ENCODE measurements around the gene NFIC.
A peak's percentile ranks its signal among the peaks of the same experiment; 100 is the strongest.

Gene NFIC

DNA sequence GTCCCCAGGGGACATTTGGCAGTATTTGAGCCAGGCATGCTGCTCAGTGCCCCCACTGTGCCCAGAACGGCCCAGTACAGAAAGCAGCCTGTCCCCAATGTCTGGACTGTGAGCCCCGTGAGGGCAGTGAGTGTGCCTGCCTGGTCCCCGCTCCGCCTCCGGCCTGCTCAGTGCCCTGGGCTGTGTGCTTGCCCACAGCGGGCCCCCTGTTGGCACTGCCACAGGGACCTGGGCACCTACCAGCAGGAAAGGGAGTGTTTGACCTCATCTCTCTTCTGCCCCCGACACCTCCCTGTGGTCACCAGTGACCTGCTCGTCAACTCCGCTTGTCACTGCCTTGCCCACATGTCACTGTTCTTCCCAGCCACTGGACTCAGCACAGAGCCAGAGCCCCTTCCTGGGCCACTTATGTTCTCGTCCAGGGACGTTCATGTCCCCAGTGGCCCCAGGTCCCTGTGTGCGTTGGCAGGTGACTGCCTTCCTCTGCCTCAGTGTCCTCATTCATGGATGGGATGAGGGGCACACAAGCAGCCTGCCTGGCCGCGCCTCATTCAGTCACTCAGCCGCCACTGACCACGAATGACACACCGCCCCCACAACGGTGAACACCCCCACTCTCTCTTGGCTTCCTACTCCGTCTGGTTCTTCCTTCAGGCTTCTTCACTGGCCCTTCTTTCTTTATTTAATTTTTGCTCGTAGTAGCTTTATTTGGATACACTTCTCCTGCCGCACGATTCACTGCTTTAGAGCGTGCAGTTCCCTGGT lies 142.6 kb downstream of the NFIC start:
- DNase-seq (ENCODE audit: low spot score): no peak

DNA sequence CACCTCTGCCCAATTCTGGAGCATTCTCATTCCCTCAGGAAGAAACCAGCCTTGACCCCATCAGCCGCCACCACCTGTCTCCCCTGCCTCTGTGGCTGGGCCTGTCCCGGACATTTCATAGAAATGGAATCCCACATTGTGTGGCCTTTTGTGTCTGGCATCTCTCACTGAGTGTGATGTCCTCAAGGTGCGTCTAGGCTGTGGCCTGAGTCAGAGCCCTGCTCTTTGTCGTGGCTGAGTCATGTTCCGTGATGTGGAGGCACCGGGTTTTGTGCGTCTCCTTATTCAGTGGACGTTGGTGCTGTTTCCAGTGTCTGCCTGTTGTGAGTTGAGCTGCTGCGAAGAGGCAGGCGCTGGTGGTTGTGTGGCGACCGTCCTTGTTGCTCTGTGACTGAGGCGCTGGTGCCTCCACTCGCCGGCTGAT lies 143.2 kb downstream of the NFIC start:
- peak; percentile 71 for DNase-seq (ENCODE audit: low spot score)

DNA sequence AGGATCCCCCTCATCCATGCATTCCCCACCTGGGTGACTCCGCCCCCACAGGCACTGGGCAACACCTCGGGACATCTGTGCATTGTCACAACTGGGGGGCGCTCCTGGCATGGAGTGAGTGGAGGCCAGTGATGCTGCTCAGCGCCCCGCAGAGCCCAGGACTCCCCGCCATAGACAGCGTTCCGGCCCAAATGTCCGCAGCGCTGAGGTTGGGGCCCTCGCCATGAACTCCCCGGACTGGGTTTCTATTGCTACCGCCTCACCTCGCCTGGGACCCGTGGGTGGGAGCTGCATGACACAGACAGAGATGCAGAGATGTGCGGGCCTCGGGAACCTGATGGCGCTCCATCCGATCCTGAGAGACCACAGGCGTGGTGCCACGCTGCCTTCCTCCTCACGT lies 144.3 kb downstream of the NFIC start:
- DNase-seq (ENCODE audit: low spot score): no peak

DNA sequence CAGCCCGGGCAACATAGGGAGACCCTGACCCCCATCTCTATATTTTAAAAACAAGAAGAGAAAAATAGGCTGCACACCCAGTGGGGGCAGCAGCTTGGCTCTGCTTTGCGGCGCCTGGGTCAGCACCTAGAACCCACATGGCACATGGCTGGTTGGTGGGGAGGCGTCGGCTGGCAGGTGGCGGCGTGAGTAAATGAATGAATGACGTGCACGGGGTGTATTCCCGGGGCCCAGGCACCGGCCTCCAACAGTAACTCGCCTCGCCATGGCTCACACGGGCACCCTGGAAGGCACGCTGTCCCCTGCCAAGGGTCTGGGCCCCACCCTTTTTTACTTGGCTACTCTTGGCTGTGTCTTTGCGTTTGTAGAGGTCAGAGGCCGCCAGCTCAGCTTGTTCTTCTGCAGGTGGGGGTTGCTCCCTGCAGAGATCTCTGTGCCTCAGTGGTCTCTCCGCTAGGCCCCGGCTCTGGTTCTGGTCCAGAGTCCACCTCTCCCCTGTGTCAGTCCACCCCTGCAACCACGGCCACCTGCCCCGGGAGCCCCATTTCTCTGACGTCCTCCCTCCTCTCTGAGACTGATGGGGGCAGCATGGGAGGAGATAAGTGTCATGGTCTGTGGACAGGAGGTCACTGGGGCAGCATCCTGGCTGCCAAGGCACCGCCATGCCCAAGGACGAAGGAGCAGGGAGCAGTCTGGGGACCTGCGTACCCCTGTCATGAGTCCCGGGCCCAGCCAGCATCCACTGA lies 145.3 kb downstream of the NFIC start:
- no peak for DNase-seq (ENCODE audit: low spot score)

DNA sequence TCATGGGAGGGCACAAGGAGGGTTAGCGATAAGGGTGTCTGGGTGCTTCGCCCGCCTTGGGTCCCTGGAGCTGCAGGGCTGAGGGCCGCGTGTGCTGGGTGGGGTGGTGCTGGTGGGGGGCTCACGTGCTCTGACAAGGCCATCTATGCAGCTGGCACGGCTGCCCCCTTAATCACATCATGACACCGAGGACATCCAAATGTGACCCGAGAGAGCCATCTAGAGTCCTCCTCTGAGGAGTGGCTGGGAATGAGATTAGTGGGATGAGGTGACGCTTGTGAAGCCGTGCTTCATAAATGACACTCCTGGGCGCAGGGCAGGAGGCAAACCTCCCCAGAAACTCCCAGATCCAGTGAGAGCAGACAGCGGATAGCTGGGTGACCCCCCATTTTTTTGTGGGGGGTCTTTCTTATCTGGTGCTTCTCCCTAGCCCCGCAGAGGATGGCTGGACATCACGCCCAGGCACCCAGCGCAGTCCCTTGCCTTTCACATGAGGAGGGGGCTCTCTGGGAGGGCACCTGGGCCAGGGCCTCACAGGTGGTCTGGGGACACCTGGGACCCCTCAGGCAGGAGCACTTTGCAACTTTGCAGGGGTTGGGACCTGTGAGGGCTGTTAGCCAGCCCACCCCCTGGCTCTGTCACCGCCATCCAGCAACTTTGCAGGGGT lies 146.3 kb downstream of the NFIC start:
- DNase-seq (ENCODE audit: low spot score): no peak

DNA sequence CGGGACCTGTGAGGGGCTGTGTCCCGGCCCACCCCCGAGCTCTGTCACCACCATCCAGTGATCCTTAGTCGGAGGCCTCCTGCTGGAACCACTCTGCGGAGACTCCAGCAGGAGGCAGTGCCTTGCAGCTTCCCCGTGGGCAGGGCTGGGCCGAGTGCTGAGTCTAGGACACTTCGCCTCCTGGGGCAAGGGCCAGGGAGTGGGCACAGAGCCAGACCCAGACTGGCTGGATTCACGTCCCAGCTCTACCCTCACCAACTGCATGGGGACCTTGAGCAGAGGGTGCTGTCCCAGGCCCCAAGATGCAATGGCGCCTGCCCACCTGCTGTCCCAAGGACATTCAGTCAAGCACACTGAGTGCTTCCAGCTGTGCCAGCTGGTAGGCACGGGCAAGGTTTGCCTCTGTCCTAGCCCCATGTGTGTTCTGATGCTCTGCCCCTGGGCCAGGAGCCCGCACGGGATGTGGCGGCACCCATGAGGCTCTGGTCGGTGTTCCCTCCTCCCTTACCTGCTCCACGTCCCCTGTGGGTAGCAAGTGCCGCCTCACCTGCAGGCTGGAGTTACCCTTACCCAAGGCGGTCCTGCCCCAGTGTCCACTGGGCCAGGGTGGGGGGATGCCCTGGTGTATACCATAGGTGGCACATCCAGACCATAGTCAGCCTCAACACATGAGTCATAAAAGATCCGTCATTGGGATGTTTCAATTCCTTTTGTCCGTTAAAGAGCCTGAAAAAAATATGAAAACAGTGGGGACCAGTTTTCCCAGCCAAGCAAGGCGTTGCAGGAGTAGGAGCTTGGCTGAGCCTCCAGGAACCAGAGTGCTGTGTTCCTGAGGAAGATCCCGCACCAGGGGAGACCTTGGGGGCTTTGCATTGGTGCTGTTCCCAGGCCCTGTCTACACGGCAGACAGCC lies 147.1 kb downstream of the NFIC start:
- no peak for DNase-seq (ENCODE audit: low spot score)

DNA sequence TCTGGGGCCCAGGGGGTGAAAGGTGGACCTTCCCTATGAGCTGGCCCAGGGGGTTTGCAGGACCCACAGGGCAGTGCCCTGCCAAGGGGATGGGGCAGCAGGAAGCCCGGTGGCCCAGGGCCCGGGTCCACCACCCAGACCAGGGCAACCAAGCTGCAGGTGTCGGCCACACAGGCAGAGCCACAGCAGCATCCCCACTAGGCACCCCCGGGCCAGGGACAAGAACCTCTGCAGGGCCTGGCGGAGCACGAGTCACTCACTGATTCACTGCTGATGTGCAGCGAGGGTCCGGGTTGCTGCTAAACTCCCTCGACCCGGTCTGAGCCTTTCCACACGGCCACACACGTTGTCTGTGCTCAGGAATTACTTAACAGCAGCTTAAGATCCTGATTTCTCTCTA lies 148.5 kb downstream of the NFIC start:
- DNase-seq (ENCODE audit: low spot score): no peak

DNA sequence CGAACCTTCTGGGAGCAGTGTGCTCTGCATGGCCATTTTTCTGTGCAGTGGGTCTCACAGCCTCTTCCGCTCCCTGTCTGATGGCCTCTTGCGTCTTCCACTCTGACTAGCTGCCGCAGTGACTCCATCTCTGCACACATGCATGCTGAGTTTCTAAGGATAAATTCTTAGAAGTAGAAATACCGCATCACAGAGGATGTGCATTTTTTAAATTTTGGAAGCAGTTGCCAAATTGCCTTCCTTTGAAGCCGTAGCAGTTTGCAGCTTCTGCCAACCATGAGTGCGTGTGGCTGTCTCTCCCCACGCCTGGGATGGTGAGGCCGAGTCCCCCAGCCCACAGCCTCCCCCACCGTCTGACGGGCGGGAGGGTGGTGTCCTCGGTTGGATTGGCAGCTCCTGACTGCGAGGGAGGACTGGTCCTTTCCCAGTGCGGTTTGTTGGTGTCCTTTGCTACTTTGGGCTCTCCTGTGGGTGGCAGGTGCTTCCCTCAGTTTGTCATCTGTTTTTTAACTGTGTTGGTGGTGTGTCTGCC lies 149.6 kb downstream of the NFIC start:
- peak; percentile 65 for DNase-seq (ENCODE audit: low spot score)

DNA sequence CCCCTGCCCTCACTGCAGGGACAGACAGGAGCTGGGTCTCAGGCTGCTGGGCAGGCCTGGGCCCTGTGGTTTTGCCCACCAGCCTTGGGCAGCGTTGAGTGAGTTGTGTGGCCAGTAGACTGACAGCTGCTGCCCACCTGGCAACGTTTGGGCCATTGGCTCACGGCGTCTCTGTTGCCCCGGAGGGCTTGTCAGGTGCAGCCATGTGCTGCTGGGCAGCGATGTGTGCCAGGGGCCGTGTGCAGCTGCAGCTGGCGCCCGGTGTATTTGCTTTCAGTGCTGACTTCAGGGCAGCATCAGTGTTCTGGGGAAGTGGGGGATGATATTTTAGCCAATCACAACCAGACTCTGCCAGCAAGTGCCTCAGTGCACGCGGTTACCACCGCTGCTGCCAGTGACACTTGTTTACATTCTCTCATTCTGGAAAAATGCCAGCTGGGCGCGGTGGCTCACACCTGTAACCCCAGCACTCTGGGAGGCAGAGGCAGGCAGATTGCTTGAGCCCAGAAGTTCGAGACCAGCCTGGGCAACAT lies 150.4 kb downstream of the NFIC start:
- no peak for DNase-seq (ENCODE audit: low spot score)

DNA sequence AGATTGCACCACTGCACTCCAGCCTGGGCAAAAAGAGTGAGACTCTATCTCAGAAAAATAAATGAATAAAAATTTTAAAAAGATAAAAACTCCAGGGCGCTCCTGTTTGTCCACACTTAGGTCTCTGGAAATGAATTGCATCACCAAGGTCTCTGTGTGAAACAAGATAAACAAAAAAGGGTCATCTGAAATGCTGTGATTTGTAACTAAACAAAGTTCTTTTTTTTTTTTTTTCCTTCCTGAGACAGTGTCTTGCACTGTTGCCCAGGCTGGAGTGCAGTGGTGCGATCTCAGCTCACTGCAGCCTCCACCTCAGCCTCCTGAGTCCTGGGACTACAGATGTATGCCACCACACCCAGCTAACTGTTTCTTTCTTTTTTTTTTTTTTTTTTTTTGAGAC lies 151.3 kb downstream of the NFIC start:
- no peak for DNase-seq (ENCODE audit: low spot score)

DNA sequence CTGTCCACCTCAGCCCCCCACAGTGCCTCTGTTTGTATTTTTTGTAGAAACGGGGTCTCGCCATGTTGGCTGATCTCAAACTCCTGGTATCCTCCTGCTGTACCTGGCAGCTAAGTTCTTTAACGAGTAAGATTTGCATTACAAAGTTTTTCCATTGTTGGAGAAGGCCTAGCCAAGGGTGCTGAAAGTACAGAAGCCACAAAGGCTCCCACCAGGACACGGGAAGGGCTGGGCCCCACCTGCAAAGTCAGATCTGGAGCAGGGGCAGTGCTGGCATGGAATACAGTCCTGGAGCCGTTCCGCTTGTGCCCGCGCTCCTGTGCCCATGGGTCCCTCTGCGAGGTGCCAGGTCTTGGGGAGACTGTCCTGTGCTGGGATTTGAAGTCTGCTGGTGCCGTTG lies 151.9 kb downstream of the NFIC start:
- no peak for DNase-seq (ENCODE audit: low spot score)

DNA sequence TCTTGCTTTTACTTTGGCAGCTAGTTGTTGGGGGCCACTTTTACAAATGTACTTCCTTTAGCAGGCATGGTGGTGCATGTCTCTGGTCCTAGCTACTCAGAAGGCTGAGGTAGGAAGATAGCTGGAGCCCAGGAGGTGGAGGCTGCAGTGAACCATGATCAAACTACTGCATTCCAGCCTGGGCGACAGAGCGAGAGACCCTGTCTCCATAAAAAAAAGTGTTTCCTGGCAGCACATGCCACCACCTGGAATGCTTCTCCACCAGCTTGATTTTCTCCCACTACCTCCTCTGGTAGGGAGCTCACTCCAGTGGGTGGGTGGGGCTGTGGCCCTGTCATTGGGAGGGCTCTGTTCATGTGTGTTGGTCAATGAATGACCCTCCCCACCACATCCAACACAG lies 152.3 kb downstream of the NFIC start:
- DNase-seq (ENCODE audit: low spot score): no peak
